Measurements from ENCODE around the gene MAPK12.
A peak's percentile ranks its signal among the peaks of the same experiment; 100 is the strongest.

The MAPK12 gene

DNA sequence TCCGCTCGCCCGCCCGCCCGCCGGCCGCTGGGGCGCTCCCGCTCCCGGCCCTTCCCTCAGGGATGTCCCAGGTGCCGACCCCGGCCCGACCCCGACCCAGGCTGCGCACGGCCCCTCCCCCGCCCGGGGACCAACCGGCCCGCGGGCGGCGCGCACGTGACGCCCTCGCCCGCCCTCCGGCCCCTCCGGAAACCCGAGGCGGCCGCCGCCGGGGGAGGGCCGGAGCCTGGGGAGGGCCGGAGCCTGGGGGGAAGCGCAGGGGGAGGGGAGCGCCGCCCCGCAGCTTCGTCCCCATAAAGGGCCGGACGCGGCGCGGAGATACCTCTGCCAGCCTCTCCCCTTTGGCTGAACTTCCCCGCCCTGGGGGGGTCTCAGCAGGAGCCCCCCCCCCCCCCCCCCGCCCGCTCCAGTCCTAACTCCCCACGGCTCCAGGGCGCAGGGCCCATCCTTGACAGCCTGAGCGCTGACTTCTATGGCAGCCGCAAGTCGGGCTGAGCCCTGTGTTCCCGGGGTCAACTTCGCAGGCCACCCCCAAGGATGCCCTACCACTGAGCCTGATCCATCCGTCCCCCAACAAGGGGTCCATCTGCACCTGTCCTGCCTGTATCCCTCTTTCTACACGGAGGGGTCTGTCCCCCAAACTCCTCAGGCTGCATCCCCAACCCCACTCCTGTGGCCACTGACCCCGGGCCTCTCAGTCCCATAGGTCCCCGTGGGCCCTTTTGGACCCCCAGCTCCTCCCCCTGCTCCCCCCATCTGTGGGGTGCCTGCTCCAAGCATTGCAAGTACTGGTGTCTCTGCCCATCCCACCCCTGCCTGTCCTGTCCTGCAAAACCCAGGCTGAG, at the start of gene MAPK12:
MAPK12 (minus strand) TSS at position 69 of the 845 bp plus-strand sequence. CDS start 174 bp downstream, outside the sequence.
- Histone ChIP-seq H3K27ac (peak within 1 kb of the TSS in 1 of 2 donors; percentile 46), H3K4me3 (peak within 1 kb of the TSS; percentile 70)
- TF ChIP-seq, protein P1, sequence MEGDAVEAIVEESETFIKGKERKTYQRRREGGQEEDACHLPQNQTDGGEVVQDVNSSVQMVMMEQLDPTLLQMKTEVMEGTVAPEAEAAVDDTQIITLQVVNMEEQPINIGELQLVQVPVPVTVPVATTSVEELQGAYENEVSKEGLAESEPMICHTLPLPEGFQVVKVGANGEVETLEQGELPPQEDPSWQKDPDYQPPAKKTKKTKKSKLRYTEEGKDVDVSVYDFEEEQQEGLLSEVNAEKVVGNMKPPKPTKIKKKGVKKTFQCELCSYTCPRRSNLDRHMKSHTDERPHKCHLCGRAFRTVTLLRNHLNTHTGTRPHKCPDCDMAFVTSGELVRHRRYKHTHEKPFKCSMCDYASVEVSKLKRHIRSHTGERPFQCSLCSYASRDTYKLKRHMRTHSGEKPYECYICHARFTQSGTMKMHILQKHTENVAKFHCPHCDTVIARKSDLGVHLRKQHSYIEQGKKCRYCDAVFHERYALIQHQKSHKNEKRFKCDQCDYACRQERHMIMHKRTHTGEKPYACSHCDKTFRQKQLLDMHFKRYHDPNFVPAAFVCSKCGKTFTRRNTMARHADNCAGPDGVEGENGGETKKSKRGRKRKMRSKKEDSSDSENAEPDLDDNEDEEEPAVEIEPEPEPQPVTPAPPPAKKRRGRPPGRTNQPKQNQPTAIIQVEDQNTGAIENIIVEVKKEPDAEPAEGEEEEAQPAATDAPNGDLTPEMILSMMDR (IDR thresholded peaks at IDR 0.05): no peak
- DNase-seq (ENCODE audit: low spot score): no peak

DNA sequence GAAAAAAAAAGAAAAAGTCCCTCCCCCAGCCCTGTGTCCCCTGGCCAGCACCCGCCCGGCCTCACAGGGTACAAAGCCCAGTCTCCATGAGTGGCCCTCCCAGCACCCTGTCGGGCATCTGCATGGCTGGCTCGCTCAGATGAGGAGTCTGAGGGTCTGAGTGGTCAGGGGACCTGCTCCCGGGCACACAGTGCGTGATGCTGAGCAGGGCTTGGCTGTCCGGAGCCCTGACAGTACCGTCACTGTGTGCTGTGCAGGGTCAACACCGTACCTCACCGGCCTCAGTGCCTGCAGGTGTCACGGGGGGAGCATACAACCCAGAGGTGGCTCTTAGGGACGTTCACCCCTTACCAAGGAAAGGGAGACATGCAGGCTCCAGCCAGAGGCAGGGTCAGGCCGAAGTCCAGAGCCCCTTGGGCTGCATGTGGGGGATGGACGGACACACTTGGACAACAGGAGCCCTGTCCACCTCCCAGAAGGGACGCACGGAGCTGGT, 49.5 kb upstream of the MAPK12 start:
- Histone ChIP-seq H3K27ac (no peak overlapping the region), H3K4me3 (no peak overlapping the region)
- TF ChIP-seq, protein P1 (IDR thresholded peaks at IDR 0.05): no peak
- no peak for DNase-seq (ENCODE audit: low spot score)

DNA sequence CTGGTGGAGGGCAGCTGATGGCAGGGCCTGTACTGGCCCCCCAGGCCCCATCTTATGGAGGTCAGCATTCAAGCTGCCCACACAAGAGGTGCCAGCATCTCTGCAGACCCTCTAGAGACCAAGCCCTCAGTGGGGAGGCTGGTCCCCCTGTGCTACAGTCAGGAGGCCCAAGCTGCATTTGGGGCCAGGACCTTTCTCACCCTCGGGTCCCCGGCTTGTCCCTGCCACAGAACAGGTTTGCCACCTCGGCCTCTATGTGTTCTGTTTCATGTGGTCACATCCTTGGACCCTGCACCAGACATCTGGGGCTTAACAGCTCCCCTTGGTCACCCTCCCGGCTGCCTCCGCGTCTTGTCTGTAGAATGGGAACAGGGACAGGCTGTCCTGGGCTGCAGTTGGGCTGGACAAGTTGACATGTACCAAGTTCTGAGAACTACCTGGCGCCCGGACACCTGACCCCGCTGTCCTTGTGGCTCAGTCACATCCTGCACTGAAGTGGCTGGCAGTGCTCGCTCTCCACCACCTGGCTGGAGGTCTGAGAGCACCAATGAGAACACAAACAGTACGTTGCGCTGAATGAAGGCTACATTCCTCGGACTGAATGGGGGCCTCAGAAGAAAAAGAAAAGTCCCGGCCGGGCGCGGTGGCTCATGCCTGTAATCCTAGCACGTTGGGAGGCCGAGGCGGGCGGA, 48.7 kb upstream of the MAPK12 start:
- DNase-seq (ENCODE audit: low spot score): no peak
- TF ChIP-seq, protein P1 (IDR thresholded peaks at IDR 0.05): no peak
- Histone ChIP-seq H3K27ac (peak overlapping the region in 1 of 2 donors; percentile 98), H3K4me3 (no peak overlapping the region)

DNA sequence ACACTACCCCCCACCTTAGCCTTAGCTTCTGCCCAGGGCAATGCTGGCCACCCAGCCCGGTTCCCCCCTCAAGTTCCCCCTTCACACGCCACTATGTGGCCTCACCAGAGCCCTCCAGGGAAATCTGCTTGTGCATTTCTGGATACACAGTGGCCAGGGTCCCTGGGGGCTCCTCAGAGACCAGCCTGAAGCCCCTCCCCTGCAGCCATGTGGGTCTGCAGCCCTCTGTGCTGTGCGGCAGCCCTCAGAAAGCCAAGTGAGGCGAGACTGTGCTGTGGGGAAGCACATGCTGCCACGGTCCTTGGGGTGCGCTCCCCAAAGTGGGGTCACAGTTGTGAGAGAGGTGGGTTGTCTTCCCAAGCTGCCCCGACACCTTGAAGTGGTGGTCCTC, 48.1 kb upstream of the MAPK12 start:
- no peak for DNase-seq (ENCODE audit: low spot score)
- Histone ChIP-seq H3K4me3 (no peak overlapping the region), H3K27ac (peak overlapping the region; percentile 75 to 98)
- TF ChIP-seq, protein P1 (IDR thresholded peaks at IDR 0.05): no peak

DNA sequence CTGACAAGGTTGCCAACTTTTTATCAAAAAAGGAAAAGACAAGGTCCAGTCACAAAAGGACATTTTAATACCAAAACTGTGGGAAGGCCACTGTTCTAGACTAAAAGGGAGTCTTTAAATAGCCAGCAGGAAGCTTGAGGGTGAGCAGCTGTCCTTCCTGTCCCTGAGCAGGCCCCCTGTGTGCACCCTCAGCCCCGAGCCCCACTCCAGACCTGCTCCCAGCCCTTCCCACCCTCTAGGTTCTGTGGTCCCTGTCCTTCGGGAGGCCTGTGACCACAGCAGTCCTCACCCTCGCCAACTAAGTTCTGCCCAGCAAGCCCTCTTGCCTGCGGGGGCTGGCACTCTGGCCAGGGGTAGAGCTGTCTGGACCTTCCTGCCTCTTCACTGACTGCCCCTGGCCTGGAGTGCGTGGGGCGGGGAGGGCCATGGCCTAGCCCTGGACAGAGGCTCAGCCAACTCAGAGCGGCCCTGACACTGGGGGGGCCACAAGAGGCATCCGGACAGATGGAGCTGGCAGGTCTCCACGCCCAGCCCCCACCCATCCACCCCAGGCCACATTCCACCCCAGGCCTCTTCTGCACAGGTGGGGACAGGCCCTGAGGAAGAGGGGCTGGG, 47.6 kb upstream of the MAPK12 start:
- TF ChIP-seq, protein P1 (IDR thresholded peaks at IDR 0.05): no peak
- Histone ChIP-seq H3K4me3 (no peak overlapping the region), H3K27ac (peak overlapping the region; percentile 75 to 98)
- no peak for DNase-seq (ENCODE audit: low spot score)

DNA sequence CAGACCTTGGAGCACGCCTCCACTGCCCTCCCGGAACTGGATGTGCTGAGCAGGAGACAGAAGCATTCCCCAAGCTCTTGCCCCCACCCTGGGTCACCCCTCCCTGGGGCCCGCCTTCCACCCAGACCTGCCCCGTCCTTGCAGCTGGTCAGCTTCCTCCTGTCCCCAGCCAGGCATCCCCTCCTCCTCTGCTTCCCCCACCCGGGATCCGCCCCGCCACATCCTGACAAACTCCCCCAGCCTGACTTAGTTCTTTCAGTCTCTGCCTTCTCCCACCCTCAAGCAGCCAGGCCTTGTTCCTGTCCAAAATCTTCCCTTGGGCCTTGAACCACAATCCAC, 47.1 kb upstream of the MAPK12 start:
- H3K27ac ChIP-seq: peak overlapping the region; percentile 75 to 98
- H3K4me3 ChIP-seq: peak overlapping the region; percentile 57
- peak; percentile 91 for DNase-seq (ENCODE audit: low spot score)
- TF ChIP-seq, protein P1 (IDR thresholded peaks at IDR 0.05): no peak

Data from coronary artery (tissue), 2 donors.